SK-N-MC (cell line): Measurements from ENCODE around the gene TFEC.

Experiments used
- DNase-seq: peaks from one replicate; pipeline ENCODE4 v3.0.0-alpha.2; 2011; ENCODE audit warnings: low read depth, low spot score
- H3K27ac ChIP-seq: fragments of 200-600 bp; sonication (generic); 2 replicates; pipeline ENCODE4 v1.5.1; 2016; ENCODE audit warnings: mixed run types
- H3K36me3 ChIP-seq: fragments of 200-600 bp; sonication (generic); 2 replicates; pipeline ENCODE4 v1.6.1; 2017; ENCODE audit warnings: antibody characterized with exemption, low read length, mixed read lengths; ENCODE audit not compliant: insufficient read depth
- H3K4me3 ChIP-seq: fragments of 200-600 bp; sonication (generic); 2 replicates; pipeline ENCODE4 v1.5.1; 2016
- H3K9ac ChIP-seq: fragments of 200-600 bp; sonication (generic); 2 replicates; pipeline ENCODE4 v1.8.0; 2017; ENCODE audit warnings: mixed run types, mixed read lengths; ENCODE audit not compliant: insufficient read length
- H3K9me3 ChIP-seq: fragments of 200-600 bp; sonication (generic); 2 replicates; pipeline ENCODE4 v1.6.1; 2017; ENCODE audit warnings: low read depth, mild to moderate bottlenecking, antibody characterized with exemption, low read length, moderate library complexity, mixed read lengths
- EZH2 ChIP-seq: fragments of 200-600 bp; sonication (generic); IDR thresholded peaks from one replicate; pipeline ENCODE4 v1.6.1; 2017; ENCODE audit warnings: antibody characterized with exemption
- FOXP2 ChIP-seq: optimal IDR thresholded peaks from 2 replicates; pipeline ENCODE3; 2011; ENCODE audit warnings: mild to moderate bottlenecking, moderate library complexity; ENCODE audit not compliant: insufficient read depth; ENCODE audit errors: extremely low read length, control extremely low read depth
- POLR2AphosphoS5 ChIP-seq: IDR thresholded peaks from 2 replicates; pipeline ENCODE4 v1.6.1; 2012; ENCODE audit warnings: mild to moderate bottlenecking, low read depth, low read length, borderline replicate concordance

The TFEC gene

DNA sequence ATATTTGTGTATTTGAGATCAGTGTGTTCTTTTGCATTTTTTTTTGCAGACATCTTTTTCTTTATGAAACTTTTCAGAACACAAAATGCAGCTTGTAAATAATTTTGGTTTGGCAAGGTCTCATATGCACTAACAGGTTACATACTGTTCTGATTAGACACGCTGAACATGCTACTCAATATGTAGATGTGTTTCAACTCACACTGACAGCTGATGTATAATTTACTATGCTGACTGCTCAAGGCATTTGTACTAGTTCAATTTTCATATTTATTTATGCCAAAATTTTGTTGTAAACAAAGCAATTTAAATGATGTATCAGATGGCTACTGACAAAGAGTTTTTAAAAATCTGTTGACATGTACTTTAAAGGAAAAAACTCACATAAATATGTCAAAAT is 123.8 kb downstream of the TFEC start:
- TF ChIP-seq FOXP2 (peak; percentile 93), POLR2AphosphoS5 (peak; percentile 41; the same call in 1 of the 2 replicates), EZH2 (no peak)
- Histone ChIP-seq H3K9me3 (no peaks in the 10 kb centered on the region), H3K4me3 (peak overlapping the region; percentile 68), H3K27ac (peak overlapping the region; percentile 94), H3K9ac (peak overlapping the region; percentile 49), H3K36me3 (no peaks in the 10 kb centered on the region)
- DNase-seq, result no peak

DNA sequence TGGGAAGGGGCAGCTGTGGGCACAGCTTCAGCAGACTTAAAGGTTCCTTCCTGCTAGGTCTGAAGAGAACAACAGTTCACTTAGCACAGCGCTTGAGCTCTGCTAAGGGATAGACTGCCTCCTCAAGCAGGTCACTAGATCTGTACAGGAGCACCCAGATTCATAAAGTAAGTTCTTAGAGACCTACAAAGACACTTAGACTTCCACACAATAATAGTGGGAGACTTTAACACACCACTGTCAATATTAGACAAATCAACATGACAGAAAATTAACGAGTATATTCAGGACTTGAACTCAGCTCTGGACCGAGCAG is 140.9 kb downstream of the TFEC start:
- Histone ChIP-seq H3K4me3 (no peak overlapping the region), H3K9ac (no peak overlapping the region), H3K36me3 (no peaks in the 10 kb centered on the region), H3K27ac (no peak overlapping the region), H3K9me3 (no peaks in the 10 kb centered on the region)
- DNase-seq, result no peak
- TF ChIP-seq EZH2 (no peak), POLR2AphosphoS5 (no peak), FOXP2 (no peak)

DNA sequence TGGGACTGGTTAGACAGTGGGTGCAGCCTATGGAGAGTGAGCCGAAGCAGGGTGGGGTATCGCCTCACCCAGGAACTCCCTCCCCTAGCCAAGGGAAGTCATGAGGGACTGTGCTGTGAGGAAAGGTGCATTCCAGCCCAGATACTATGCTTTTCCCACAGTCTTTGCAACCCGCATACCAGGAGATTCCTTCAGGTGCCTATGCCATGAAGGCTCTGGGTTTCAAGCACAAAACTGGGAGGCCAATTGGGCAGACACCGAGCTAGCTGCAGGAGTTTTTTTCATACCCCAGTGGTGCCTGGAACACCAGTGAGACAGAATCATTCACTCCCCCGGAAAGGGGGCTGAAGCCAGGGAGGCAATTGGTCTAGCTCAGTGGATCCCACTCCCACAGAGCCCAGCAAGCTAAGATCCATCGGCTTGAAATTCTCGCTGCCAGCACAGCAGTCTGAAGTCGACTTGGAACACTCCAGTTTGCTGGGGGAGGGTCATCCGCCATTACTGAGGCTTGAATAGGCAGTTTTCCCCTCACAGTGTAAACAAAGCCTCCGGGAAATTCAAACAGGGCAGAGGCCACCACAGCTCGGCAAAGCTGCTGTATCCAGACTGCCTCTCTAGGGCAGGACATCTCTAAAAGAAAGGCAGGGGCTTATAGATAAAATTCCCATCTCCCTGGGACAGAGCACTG is 141.4 kb downstream of the TFEC start:
- H3K27ac ChIP-seq, result no peak overlapping the region
- no peak for TF ChIP-seq POLR2AphosphoS5
- no peak for TF ChIP-seq EZH2
- no peak for TF ChIP-seq FOXP2
- no peaks in the 10 kb centered on the region for H3K36me3 ChIP-seq
- H3K9me3 ChIP-seq, result no peaks in the 10 kb centered on the region
- no peak overlapping the region for H3K4me3 ChIP-seq
- H3K9ac ChIP-seq, result no peak overlapping the region
- no peak for DNase-seq

DNA sequence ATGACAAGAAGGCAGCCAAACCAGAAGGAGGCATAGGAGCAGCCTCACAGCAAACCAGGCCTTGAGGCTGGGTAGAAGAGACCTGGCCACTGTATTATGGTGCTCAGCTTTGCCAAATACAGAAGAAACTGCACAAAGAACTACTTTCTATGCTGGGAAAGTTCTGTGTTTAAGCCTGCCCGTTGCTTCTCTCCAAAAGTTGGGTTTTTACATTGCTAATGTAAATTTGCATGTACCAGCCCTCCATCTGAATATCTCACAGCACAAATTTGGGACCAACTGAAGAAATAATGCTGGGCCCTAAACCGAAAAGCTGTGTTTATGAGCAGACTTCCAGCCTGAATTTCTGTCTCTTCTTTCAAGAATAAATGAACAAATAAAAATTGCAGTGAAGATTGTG is 145.0 kb downstream of the TFEC start:
- H3K36me3 ChIP-seq, result no peaks in the 10 kb centered on the region
- DNase-seq, result no peak
- no peak for TF ChIP-seq FOXP2
- H3K9me3 ChIP-seq, result no peaks in the 10 kb centered on the region
- no peak overlapping the region for H3K4me3 ChIP-seq
- H3K27ac ChIP-seq, result no peak overlapping the region
- no peak overlapping the region for H3K9ac ChIP-seq
